Nephron (organoid): Measurements from ENCODE around the gene SSR2.

Experiments
- H3K27ac Mint-ChIP-seq, 3 experiments: 2 replicates each; pipeline ENCODE4 v1.8.0; 2020; ENCODE audit warnings: mixed read lengths in 3 of 3, mild to moderate bottlenecking in 2 of 3, moderate library complexity in 1 of 3
- H3K27me3 Mint-ChIP-seq: 2 replicates; pipeline ENCODE4 v1.8.0; 2021; ENCODE audit warnings: low read depth, mild to moderate bottlenecking, moderate library complexity, mixed read lengths
- H3K36me3 Mint-ChIP-seq: 2 replicates; pipeline ENCODE4 v1.8.0; 2020; ENCODE audit warnings: low read depth, mixed read lengths
- H3K4me1 Mint-ChIP-seq: 2 replicates; pipeline ENCODE4 v1.8.0; 2020; ENCODE audit warnings: mixed read lengths
- H3K4me3 Mint-ChIP-seq, 3 experiments: 2 replicates each; pipeline ENCODE4 v1.8.0; 2020; ENCODE audit warnings: mild to moderate bottlenecking in 3 of 3, mixed read lengths in 3 of 3, moderate library complexity in 2 of 3
- H3K9me3 Mint-ChIP-seq: 2 replicates; pipeline ENCODE4 v1.8.0; 2020; ENCODE audit warnings: mixed read lengths
- CTCF ChIP-seq, 3 experiments: fragments of 200-600 bp; sonication (generic); IDR thresholded peaks; one replicate each; pipeline ENCODE4 v1.5.0; 2021; ENCODE audit warnings: antibody characterized with exemption in 3 of 3; ENCODE audit not compliant: unreplicated experiment in 3 of 3

SSR2 gene

GRCh38 chr1:155984341-155984740 is 36.4 kb downstream of the SSR2 start:
- H3K27ac Mint-ChIP-seq: peak overlapping the region; percentile 27 to 96 (median 96)
- no peaks in the 10 kb centered on the region for H3K9me3 Mint-ChIP-seq
- TF ChIP-seq CTCF (IDR thresholded peaks at IDR 0.05; ENCODE audit: unreplicated experiment in 3 of 3): no peak
- H3K4me3 Mint-ChIP-seq: peak overlapping the region in 2 of 3 experiments; percentile 31 to 52
- H3K36me3 Mint-ChIP-seq: no peaks in the 10 kb centered on the region
- peaks cover 4% of the 10 kb centered on the region for H3K27me3 Mint-ChIP-seq
- H3K4me1 Mint-ChIP-seq: peaks cover 60% of the 10 kb centered on the region

DNA sequence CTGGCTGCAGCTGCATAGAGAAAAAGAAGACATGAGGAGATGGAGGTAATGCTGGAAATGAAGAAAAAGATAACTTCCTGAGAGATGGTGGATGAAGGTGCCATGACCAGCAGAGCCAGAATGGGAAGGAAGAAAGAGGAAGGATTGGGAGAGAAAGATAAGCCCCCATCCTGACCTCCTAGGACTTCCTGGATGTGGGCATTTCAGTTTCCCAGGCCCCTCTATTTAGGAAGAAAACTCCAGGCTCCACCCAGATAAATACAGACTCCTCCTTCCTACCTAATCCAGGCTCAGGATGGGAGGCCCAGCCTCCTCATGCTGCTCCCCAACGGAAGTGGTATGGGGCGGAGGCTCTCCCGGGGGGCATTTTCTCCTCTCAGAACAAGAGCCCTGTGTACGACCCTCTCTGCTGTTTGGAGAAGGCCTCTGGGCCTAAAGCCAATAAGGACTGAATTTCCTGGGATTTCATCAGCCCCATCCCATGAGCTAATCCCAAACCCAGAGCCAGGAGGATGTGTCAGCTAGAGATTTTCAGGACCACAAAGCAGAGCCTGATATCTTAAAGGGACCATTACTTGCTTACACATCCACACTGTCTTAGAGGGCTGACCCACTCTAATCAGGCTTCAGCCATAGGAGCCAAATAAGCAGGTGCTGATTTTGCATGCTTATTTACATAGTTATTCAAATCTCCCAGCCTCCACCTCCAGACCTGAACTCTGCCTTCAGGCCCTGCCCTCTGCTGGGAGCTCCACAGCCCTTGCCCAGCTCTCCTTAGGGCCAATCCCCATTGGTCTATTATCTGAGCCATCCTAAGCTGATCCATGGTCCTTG is 37.3 kb downstream of the SSR2 start:
- Mint-ChIP-seq H3K9me3 (no peaks in the 10 kb centered on the region), H3K27me3 (peaks cover 4% of the 10 kb centered on the region), H3K4me3 (peak overlapping the region; percentile 16 to 78 (median 57)), H3K4me1 (peaks cover 56% of the 10 kb centered on the region), H3K27ac (peak overlapping the region; percentile 30 to 96 (median 96)), H3K36me3 (no peaks in the 10 kb centered on the region)
- no peak for TF ChIP-seq CTCF (IDR thresholded peaks at IDR 0.05; ENCODE audit: unreplicated experiment in 3 of 3)

DNA sequence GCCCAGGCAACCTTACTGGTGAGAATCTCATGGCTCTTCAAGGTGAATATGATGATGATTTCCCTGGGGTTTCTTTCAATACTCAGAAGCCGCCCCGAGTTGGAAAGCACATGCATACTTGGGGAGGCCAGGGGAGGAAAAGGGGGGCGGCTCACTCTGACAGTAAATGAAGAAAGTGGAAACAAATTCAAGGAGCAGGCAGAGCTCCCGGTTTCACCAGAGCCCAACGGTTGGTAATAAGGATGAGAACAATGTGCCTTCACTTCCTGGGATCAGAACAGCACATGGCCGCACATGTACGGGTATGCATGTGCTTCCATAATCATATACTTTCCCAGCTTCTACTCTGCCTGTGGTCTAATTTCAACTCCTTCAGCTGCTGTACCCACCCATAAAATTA is 38.6 kb downstream of the SSR2 start:
- Mint-ChIP-seq H3K4me1 (peaks cover 56% of the 10 kb centered on the region), H3K27me3 (peaks cover 4% of the 10 kb centered on the region), H3K4me3 (peak overlapping the region in 2 of 3 experiments; percentile 61 to 78), H3K36me3 (no peaks in the 10 kb centered on the region), H3K9me3 (no peaks in the 10 kb centered on the region), H3K27ac (peak overlapping the region; percentile 95 to 96 (median 96))
- no peak for TF ChIP-seq CTCF (IDR thresholded peaks at IDR 0.05; ENCODE audit: unreplicated experiment in 3 of 3)

DNA sequence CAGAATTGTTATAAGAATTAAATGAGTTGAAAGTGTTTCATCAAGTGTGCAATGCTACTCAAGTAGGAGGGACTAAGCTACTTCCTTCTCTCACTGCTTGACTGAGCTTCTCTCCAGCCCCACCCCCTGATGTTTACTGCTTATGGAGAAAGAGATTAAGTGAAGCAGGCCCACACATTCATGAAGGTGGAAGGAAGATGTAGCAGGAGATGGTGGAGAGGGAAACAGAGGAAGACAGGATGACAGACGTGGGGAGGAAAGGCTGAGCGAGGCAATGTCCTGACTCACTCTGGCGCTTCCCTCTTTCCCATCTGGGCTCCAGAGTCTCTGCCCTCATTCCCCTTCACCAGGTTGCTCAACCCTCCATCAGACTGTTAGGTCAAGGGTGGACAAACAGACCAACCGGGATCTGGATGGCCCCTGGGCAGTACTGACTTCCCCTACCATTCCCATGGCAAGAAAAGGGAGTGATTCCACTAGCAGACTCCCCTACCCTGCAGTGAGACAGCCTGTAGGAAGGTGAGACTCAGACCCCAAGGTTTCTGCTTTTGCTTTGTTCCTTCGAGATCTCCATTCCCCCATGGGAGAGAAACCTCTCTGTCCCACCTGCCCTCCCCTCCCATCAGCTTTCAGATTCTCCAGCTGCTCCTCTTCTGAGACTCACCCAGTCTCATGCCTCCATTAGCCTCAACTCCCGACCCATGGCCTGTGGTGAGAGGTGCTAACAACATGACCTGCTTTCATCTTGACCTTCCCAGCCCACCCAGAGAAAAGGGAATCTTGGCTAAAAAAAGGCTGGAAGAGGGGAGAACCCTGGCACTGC is 39.3 kb downstream of the SSR2 start:
- no peaks in the 10 kb centered on the region for H3K9me3 Mint-ChIP-seq
- peak overlapping the region; percentile 75 to 95 (median 95) for H3K4me3 Mint-ChIP-seq
- TF ChIP-seq CTCF (IDR thresholded peaks at IDR 0.05; ENCODE audit: unreplicated experiment in 3 of 3): no peak
- H3K27ac Mint-ChIP-seq: peak overlapping the region; percentile 95 to 96 (median 96)
- H3K4me1 Mint-ChIP-seq: peaks cover 61% of the 10 kb centered on the region
- no peaks in the 10 kb centered on the region for H3K36me3 Mint-ChIP-seq
- peaks cover 4% of the 10 kb centered on the region for H3K27me3 Mint-ChIP-seq

DNA sequence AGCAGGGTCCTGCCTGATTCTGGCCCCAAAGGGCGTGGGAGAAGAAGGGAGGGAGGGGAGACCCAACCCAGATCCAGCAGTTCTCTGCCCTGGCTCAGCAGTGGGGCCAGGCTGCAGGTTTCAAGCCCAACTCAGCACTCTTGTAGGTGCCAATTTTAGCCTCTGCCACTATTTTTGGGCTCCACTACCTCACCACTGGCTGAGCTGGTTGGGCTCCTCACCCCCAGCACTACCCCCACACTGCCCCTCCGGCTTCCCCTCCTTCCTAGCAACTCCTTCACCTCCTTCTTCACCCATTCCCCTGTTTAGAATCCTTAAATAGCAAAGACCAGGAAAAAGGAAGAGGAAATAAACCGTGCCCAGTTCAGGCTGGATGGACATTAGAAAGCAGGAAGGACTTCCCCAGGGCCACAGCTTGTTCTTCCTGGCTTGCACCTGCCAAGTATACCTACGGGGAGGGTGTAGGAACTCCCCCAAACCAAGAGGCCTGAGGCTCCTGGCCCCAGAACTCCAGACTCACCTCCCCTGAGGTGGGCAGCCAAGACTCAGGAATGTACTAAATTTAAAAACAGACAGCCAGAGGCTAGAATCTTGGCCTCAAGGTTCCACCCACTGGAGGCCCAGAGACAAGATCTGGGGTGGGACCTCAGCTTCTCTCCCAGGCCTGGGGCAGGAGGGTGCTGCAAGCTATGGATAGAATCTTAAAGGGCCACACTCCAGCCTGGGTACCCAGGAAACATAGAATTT is 41.0 kb downstream of the SSR2 start:
- no peaks in the 10 kb centered on the region for H3K9me3 Mint-ChIP-seq
- peak overlapping the region; percentile 95 to 96 (median 96) for H3K27ac Mint-ChIP-seq
- peaks cover 4% of the 10 kb centered on the region for H3K27me3 Mint-ChIP-seq
- H3K36me3 Mint-ChIP-seq: no peaks in the 10 kb centered on the region
- H3K4me3 Mint-ChIP-seq: peak overlapping the region; percentile 92 to 95 (median 95)
- TF ChIP-seq CTCF (IDR thresholded peaks at IDR 0.05; ENCODE audit: unreplicated experiment in 3 of 3): no peak
- peaks cover 78% of the 10 kb centered on the region for H3K4me1 Mint-ChIP-seq
